PC-9 (cell line): ENCODE results near the gene RNF130.

ENCODE experiments used
- CTCF ChIP-seq: fragments of 200-600 bp; sonication (generic); conservative IDR thresholded peaks from 2 replicates; pipeline ENCODE4 v1.6.1; 2017; ENCODE audit warnings: mixed run types, antibody characterized with exemption, mild to moderate bottlenecking, moderate library complexity
- EZH2 ChIP-seq: fragments of 200-600 bp; sonication (generic); IDR thresholded peaks from 2 replicates; pipeline ENCODE4 v1.8.0; 2017; ENCODE audit warnings: antibody characterized with exemption, low read depth

GRCh38 chr5:180102636-180103035 lies 31.1 kb upstream of the RNF130 start:
- TF ChIP-seq EZH2 (no peak), CTCF (no peak)
